WTC11 (cell line): ENCODE data around the gene MRTFB. TPM values are rescaled to one million over a fixed set of nuclear protein-coding genes. Genes with fewer than 3 reads are reported as not detected.

Experiments
- ATAC-seq: fragments of 200-7000 bp; cut with Tn5 transposase; 2 replicates; pipeline ENCODE4 v1.10.0; 2021; ENCODE audit warnings: mild to moderate bottlenecking, moderate library complexity
- CTCF ChIA-PET: fragments of 300-600 bp; sonication (Branson Sonifier 250); formaldehyde crosslinking; loops from one replicate; lab custom pipeline; 2021; ENCODE audit warnings: antibody characterized with exemption; lab: Charles Lee
- POLR2A ChIA-PET: fragments of 350-600 bp; sonication (Branson Sonifier 250); formaldehyde crosslinking; loops from one replicate; lab custom pipeline; 2021; ENCODE audit warnings: antibody characterized with exemption; lab: Charles Lee
- DNase-seq: peaks from one replicate; pipeline ENCODE4 v3.0.0; 2021; ENCODE audit warnings: low spot score
- H3K27ac Mint-ChIP-seq: 2 replicates; pipeline ENCODE4 v1.8.0; 2021; ENCODE audit warnings: mixed read lengths
- H3K27me3 Mint-ChIP-seq: 2 replicates; pipeline ENCODE4 v1.8.0; 2021; ENCODE audit warnings: low read depth, mild to moderate bottlenecking, moderate library complexity, mixed read lengths
- H3K36me3 Mint-ChIP-seq: 2 replicates; pipeline ENCODE4 v1.8.0; 2021; ENCODE audit warnings: mixed read lengths
- H3K4me1 Mint-ChIP-seq: 2 replicates; pipeline ENCODE4 v1.8.0; 2022; ENCODE audit warnings: mixed read lengths
- H3K4me3 Mint-ChIP-seq: 2 replicates; pipeline ENCODE4 v1.8.0; 2021; ENCODE audit warnings: mild to moderate bottlenecking, moderate library complexity, mixed read lengths
- H3K9me3 Mint-ChIP-seq: 2 replicates; pipeline ENCODE4 v1.8.0; 2021; ENCODE audit warnings: mixed read lengths
- CREB1 ChIP-seq: sonication (generic); formaldehyde crosslinking; IDR thresholded peaks from 2 replicates; pipeline ENCODE4 v1.8.0; 2023; ENCODE audit warnings: mild to moderate bottlenecking, missing genetic modification reagents
- ESRRA ChIP-seq: sonication (generic); formaldehyde crosslinking; IDR thresholded peaks from 2 replicates; pipeline ENCODE4 v1.8.1; 2022; ENCODE audit warnings: mild to moderate bottlenecking, missing genetic modification reagents, borderline replicate concordance
- HMGA2 ChIP-seq: fragments of 250-450 bp; sonication (Bioruptor Pico); IDR thresholded peaks from 2 replicates; pipeline ENCODE4 v1.4.0; 2021; ENCODE audit warnings: mild to moderate bottlenecking, moderate library complexity
- IRF1 ChIP-seq: sonication (generic); formaldehyde crosslinking; IDR thresholded peaks from 2 replicates; pipeline ENCODE4 v1.8.0; 2023; ENCODE audit warnings: missing genetic modification reagents
- JAZF1 ChIP-seq: fragments of 250-450 bp; sonication (Bioruptor Pico); IDR thresholded peaks from 2 replicates; pipeline ENCODE4 v1.9.0; 2021; ENCODE audit warnings: moderate library complexity, mild to moderate bottlenecking, inconsistent platforms
- JUN ChIP-seq: sonication (generic); formaldehyde crosslinking; IDR thresholded peaks from 2 replicates; pipeline ENCODE4 v1.8.0; 2023; ENCODE audit warnings: mild to moderate bottlenecking, missing genetic modification reagents
- MAX ChIP-seq: sonication (generic); formaldehyde crosslinking; IDR thresholded peaks from 2 replicates; pipeline ENCODE4 v1.8.0; 2022; ENCODE audit warnings: mild to moderate bottlenecking, missing genetic modification reagents
- NFATC4 ChIP-seq: fragments of 250-450 bp; sonication (Bioruptor Pico); IDR thresholded peaks from 2 replicates; pipeline ENCODE4 v1.9.0; 2021; ENCODE audit warnings: mild to moderate bottlenecking
- NFE2L1 ChIP-seq: sonication (generic); formaldehyde crosslinking; IDR thresholded peaks from 2 replicates; pipeline ENCODE4 v1.8.1; 2023; ENCODE audit warnings: missing genetic modification reagents
- SMAD4 ChIP-seq: sonication (generic); formaldehyde crosslinking; IDR thresholded peaks from 2 replicates; pipeline ENCODE4 v1.8.0; 2022; ENCODE audit warnings: mild to moderate bottlenecking, missing genetic modification reagents
- SP1 ChIP-seq: sonication (generic); formaldehyde crosslinking; conservative IDR thresholded peaks from 2 replicates; pipeline ENCODE4 v1.8.1; 2022; ENCODE audit warnings: missing genetic modification reagents
- ZBTB21 ChIP-seq: sonication (generic); formaldehyde crosslinking; IDR thresholded peaks from 2 replicates; pipeline ENCODE4 v1.8.1; 2023; ENCODE audit warnings: mild to moderate bottlenecking, missing genetic modification reagents, borderline replicate concordance
- ZNF219 ChIP-seq: sonication (generic); formaldehyde crosslinking; IDR thresholded peaks from 2 replicates; pipeline ENCODE4 v1.8.0; 2023; ENCODE audit warnings: missing genetic modification reagents, mild to moderate bottlenecking, borderline replicate concordance
- ZNF317 ChIP-seq: sonication (generic); formaldehyde crosslinking; IDR thresholded peaks from 2 replicates; pipeline ENCODE4 v1.8.1; 2023; ENCODE audit warnings: low read depth, mild to moderate bottlenecking, moderate library complexity, missing genetic modification reagents, borderline replicate concordance
- ZNF416 ChIP-seq: fragments of 250-450 bp; sonication (Bioruptor Pico); IDR thresholded peaks from 2 replicates; pipeline ENCODE4 v1.9.0; 2021; ENCODE audit warnings: mild to moderate bottlenecking, inconsistent platforms
- total RNA-seq: library from RNA; stranded (reverse); gene quantifications from 3 replicates; pipeline ENCODE4 v1.2.3, GENCODE V29; 2021
- TF ChIP-seq, protein P1 (sequence below): fragments of 200-600 bp; IDR thresholded peaks from 2 replicates; pipeline ENCODE4 v1.8.0; 2022; ENCODE audit warnings: antibody characterized with exemption
- TF ChIP-seq, protein P2 (sequence below): sonication (generic); formaldehyde crosslinking; IDR thresholded peaks from 2 replicates; pipeline ENCODE4 v1.8.1; 2023; ENCODE audit warnings: mild to moderate bottlenecking, missing genetic modification reagents
- TF ChIP-seq, protein P3 (sequence below): sonication (generic); formaldehyde crosslinking; IDR thresholded peaks from 2 replicates; pipeline ENCODE4 v1.8.1; 2023; ENCODE audit warnings: mild to moderate bottlenecking, missing genetic modification reagents, borderline replicate concordance

The MRTFB gene
- total RNA-seq, 1 experiment from 2014 or later: 30.8 TPM

- H3K27me3 Mint-ChIP-seq: no peaks in the 10 kb centered on the region
- H3K9me3 Mint-ChIP-seq: no peaks in the 10 kb centered on the region
- ChIA-PET CTCF (interaction anchor here (0.6 to 2.8 kb wide), 39 partner anchors 9 to 312 kb away, joined by 3 to 28 read pairs (median 4); partner anchors contain the start of gene ERCC4), POLR2A (no interaction called here)
- TF ChIP-seq, protein P1, sequence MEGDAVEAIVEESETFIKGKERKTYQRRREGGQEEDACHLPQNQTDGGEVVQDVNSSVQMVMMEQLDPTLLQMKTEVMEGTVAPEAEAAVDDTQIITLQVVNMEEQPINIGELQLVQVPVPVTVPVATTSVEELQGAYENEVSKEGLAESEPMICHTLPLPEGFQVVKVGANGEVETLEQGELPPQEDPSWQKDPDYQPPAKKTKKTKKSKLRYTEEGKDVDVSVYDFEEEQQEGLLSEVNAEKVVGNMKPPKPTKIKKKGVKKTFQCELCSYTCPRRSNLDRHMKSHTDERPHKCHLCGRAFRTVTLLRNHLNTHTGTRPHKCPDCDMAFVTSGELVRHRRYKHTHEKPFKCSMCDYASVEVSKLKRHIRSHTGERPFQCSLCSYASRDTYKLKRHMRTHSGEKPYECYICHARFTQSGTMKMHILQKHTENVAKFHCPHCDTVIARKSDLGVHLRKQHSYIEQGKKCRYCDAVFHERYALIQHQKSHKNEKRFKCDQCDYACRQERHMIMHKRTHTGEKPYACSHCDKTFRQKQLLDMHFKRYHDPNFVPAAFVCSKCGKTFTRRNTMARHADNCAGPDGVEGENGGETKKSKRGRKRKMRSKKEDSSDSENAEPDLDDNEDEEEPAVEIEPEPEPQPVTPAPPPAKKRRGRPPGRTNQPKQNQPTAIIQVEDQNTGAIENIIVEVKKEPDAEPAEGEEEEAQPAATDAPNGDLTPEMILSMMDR: 0 out of 2 replicates have a peak, but pooled peaks have one; percentile 16
- TF ChIP-seq JUN (CRISPR knock-in tag): no peak
- TF ChIP-seq ZNF317 (CRISPR knock-in tag): no peak
- TF ChIP-seq, protein P2, sequence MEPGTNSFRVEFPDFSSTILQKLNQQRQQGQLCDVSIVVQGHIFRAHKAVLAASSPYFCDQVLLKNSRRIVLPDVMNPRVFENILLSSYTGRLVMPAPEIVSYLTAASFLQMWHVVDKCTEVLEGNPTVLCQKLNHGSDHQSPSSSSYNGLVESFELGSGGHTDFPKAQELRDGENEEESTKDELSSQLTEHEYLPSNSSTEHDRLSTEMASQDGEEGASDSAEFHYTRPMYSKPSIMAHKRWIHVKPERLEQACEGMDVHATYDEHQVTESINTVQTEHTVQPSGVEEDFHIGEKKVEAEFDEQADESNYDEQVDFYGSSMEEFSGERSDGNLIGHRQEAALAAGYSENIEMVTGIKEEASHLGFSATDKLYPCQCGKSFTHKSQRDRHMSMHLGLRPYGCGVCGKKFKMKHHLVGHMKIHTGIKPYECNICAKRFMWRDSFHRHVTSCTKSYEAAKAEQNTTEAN (CRISPR knock-in tag): no peak
- no peaks in the 10 kb centered on the region for H3K36me3 Mint-ChIP-seq
- H3K4me1 Mint-ChIP-seq: peaks cover 33% of the 10 kb centered on the region
- peak; percentile 92 for ATAC-seq
- peak overlapping the region; percentile 57 for H3K27ac Mint-ChIP-seq
- DNase-seq: peak; percentile 46
- H3K4me3 Mint-ChIP-seq: peak overlapping the region; percentile 40
These were observed 115.1 kb downstream of the MRTFB start for GRCh38 chr16:14186007-14186794.

GRCh38 chr16:14186795-14187221, 115.7 kb downstream of the MRTFB start:
- Mint-ChIP-seq H3K9me3 (no peaks in the 10 kb centered on the region), H3K27me3 (no peaks in the 10 kb centered on the region), H3K4me1 (peaks cover 33% of the 10 kb centered on the region), H3K27ac (peak overlapping the region; percentile 57), H3K36me3 (no peaks in the 10 kb centered on the region), H3K4me3 (peak overlapping the region; percentile 40)
- no peak for DNase-seq
- TF ChIP-seq, protein P3, sequence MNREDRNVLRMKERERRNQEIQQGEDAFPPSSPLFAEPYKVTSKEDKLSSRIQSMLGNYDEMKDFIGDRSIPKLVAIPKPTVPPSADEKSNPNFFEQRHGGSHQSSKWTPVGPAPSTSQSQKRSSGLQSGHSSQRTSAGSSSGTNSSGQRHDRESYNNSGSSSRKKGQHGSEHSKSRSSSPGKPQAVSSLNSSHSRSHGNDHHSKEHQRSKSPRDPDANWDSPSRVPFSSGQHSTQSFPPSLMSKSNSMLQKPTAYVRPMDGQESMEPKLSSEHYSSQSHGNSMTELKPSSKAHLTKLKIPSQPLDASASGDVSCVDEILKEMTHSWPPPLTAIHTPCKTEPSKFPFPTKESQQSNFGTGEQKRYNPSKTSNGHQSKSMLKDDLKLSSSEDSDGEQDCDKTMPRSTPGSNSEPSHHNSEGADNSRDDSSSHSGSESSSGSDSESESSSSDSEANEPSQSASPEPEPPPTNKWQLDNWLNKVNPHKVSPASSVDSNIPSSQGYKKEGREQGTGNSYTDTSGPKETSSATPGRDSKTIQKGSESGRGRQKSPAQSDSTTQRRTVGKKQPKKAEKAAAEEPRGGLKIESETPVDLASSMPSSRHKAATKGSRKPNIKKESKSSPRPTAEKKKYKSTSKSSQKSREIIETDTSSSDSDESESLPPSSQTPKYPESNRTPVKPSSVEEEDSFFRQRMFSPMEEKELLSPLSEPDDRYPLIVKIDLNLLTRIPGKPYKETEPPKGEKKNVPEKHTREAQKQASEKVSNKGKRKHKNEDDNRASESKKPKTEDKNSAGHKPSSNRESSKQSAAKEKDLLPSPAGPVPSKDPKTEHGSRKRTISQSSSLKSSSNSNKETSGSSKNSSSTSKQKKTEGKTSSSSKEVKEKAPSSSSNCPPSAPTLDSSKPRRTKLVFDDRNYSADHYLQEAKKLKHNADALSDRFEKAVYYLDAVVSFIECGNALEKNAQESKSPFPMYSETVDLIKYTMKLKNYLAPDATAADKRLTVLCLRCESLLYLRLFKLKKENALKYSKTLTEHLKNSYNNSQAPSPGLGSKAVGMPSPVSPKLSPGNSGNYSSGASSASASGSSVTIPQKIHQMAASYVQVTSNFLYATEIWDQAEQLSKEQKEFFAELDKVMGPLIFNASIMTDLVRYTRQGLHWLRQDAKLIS (CRISPR knock-in tag): no peak
- TF ChIP-seq SP1 (CRISPR knock-in tag) (no peak), ZNF416 (CRISPR knock-in tag) (no peak), SMAD4 (no peak), ZNF219 (CRISPR knock-in tag) (no peak), NFE2L1 (CRISPR knock-in tag) (no peak), CREB1 (no peak), JAZF1 (CRISPR knock-in tag) (no peak), IRF1 (CRISPR knock-in tag) (no peak), HMGA2 (no peak), MAX (CRISPR knock-in tag) (no peak), ESRRA (CRISPR knock-in tag) (no peak), NFATC4 (no peak), ZBTB21 (no peak)
- ChIA-PET POLR2A (interaction anchor here (0.8 kb wide), 1 partner anchor 142 kb away, joined by 3 read pairs; no protein-coding TSS in a partner anchor), CTCF (interaction anchor here (0.7 to 2.8 kb wide), 33 partner anchors 8 to 311 kb away, joined by 3 to 28 read pairs (median 4); partner anchors contain the start of gene ERCC4)
- no peak for ATAC-seq
